ENCODE results near the gene GCNT3. TPM values are rescaled to one million over a fixed set of nuclear protein-coding genes. Genes with fewer than 3 reads are reported as not detected.

Gene GCNT3
- total RNA-seq, 1 experiment from 2014 or later, result 0.50 TPM

Small RNAs within 50 kb of the gene (small RNA-seq; reads per million reads assigned to genes)
- 0 reads per million in 2 experiments for gene RNA5SP396

Other genes with a start within 250 kb of the GCNT3 start
- 29.5 and 37.5 TPM in 2 replicates for gene MYO1E, start 238.9 kb upstream of the GCNT3 start, total RNA-seq (2014; rRNA removed; shearing (Covaris generic))
- 0.92 and 2.1 TPM in 2 replicates for gene FAM81A, start 173.6 kb upstream of the GCNT3 start, total RNA-seq (2014; rRNA removed; shearing (Covaris generic))
- gene GTF2A2, start 45.7 kb downstream of the GCNT3 start, total RNA-seq (2014; rRNA removed; shearing (Covaris generic)), result 113 and 138 TPM in 2 replicates
- gene BNIP2, start 77.5 kb downstream of the GCNT3 start, total RNA-seq (2014; rRNA removed; shearing (Covaris generic)), result 113 and 124 TPM in 2 replicates

All from NCI-H460 (cell line).